GM19328 (cell line): ENCODE data around the gene BCKDHB.
"Not testable (repeated sequence)": the region's sequence is repeated elsewhere in the genome, so short reads cannot be mapped to it uniquely, and the experiment has no call there.

Source experiments
- ATAC-seq: cut with Tn5 transposase; IDR thresholded peaks from one replicate; pipeline ENCODE4 v1.9.1; 2021; ENCODE audit warnings: mild to moderate bottlenecking, moderate library complexity; ENCODE audit not compliant: unreplicated experiment

BCKDHB gene

GRCh38 chr6:80205404-80205803, 98.9 kb downstream of the BCKDHB start:
- no peak for ATAC-seq

- no peak for ATAC-seq
Observed at GRCh38 chr6:80206758-80207157, 100.3 kb downstream of the BCKDHB start.

GRCh38 chr6:80209430-80209829, 103.0 kb downstream of the BCKDHB start:
- no peak for ATAC-seq

- no peak for ATAC-seq
Observed at GRCh38 chr6:80210618-80211017, 104.1 kb downstream of the BCKDHB start.

- no peak for ATAC-seq
Observed at GRCh38 chr6:80211286-80211685, 104.8 kb downstream of the BCKDHB start.

- ATAC-seq: not testable (repeated sequence)
Observed at GRCh38 chr6:80211890-80212289, 105.4 kb downstream of the BCKDHB start.

- ATAC-seq: no peak
Observed at GRCh38 chr6:80214436-80215022, 108.1 kb downstream of the BCKDHB start.

- ATAC-seq: no peak
Observed at GRCh38 chr6:80215063-80215462, 108.6 kb downstream of the BCKDHB start.

GRCh38 chr6:80217794-80218193, 111.3 kb downstream of the BCKDHB start:
- ATAC-seq: no peak

- no peak for ATAC-seq
Observed at GRCh38 chr6:80223743-80224212, 117.3 kb downstream of the BCKDHB start.

- no peak for ATAC-seq
Observed at GRCh38 chr6:80226151-80226550, 119.7 kb downstream of the BCKDHB start.

- no peak for ATAC-seq
Observed at GRCh38 chr6:80226699-80227098, 120.2 kb downstream of the BCKDHB start.

- ATAC-seq: no peak
Observed at GRCh38 chr6:80227545-80228105, 121.2 kb downstream of the BCKDHB start.

GRCh38 chr6:80233262-80233661, 126.8 kb downstream of the BCKDHB start:
- no peak for ATAC-seq

GRCh38 chr6:80233958-80234357, 127.5 kb downstream of the BCKDHB start:
- no peak for ATAC-seq

- ATAC-seq: no peak
Observed at GRCh38 chr6:80234401-80234800, 127.9 kb downstream of the BCKDHB start.

- no peak for ATAC-seq
Observed at GRCh38 chr6:80234908-80235307, 128.4 kb downstream of the BCKDHB start.

- ATAC-seq: no peak
Observed at GRCh38 chr6:80235647-80236046, 129.2 kb downstream of the BCKDHB start.

- ATAC-seq: not testable (repeated sequence)
Observed at GRCh38 chr6:80238754-80239153, 132.3 kb downstream of the BCKDHB start.

GRCh38 chr6:80245043-80245442, 138.6 kb downstream of the BCKDHB start:
- no peak for ATAC-seq

GRCh38 chr6:80249897-80250296, 143.4 kb downstream of the BCKDHB start:
- ATAC-seq: no peak

- ATAC-seq: no peak
Observed at GRCh38 chr6:80250391-80250997, 144.0 kb downstream of the BCKDHB start.
